Middle frontal gyrus (tissue), 1 donor: ENCODE measurements around the gene EPHB1.
"Not testable (repeated sequence)": the region's sequence is repeated elsewhere in the genome, so short reads cannot be mapped to it uniquely, and the experiment has no call there.

Experiments
- DNase-seq: peaks from one replicate; pipeline ENCODE4 v3.0.0-alpha.2; 2015; ENCODE audit warnings: low spot score; ENCODE audit errors: extremely low spot score

The EPHB1 gene

GRCh38 chr3:135197246-135197645, 402.2 kb downstream of the EPHB1 start:
- no peak for DNase-seq

- DNase-seq: no peak
Measured at GRCh38 chr3:135197856-135198255, 402.8 kb downstream of the EPHB1 start.

- no peak for DNase-seq
Measured at GRCh38 chr3:135199137-135199536, 404.1 kb downstream of the EPHB1 start.

GRCh38 chr3:135203026-135203425, 408.0 kb downstream of the EPHB1 start:
- DNase-seq: no peak

- no peak for DNase-seq
Measured at GRCh38 chr3:135213213-135213612, 418.2 kb downstream of the EPHB1 start.

- no peak for DNase-seq
Measured at GRCh38 chr3:135213822-135214221, 418.8 kb downstream of the EPHB1 start.

GRCh38 chr3:135214400-135214799, 419.3 kb downstream of the EPHB1 start:
- no peak for DNase-seq

- no peak for DNase-seq
Measured at GRCh38 chr3:135215516-135215915, 420.5 kb downstream of the EPHB1 start.

- DNase-seq: no peak
Measured at GRCh38 chr3:135216659-135217058, 421.6 kb downstream of the EPHB1 start.

GRCh38 chr3:135217730-135218129, 422.7 kb downstream of the EPHB1 start:
- DNase-seq: no peak

GRCh38 chr3:135218304-135218703, 423.2 kb downstream of the EPHB1 start:
- DNase-seq: no peak

GRCh38 chr3:135218782-135219181, 423.7 kb downstream of the EPHB1 start:
- no peak for DNase-seq

GRCh38 chr3:135224815-135225362, 429.8 kb downstream of the EPHB1 start:
- DNase-seq: no peak

- no peak for DNase-seq
Measured at GRCh38 chr3:135226057-135226456, 431.0 kb downstream of the EPHB1 start.

- no peak for DNase-seq
Measured at GRCh38 chr3:135228201-135228600, 433.1 kb downstream of the EPHB1 start.

- no peak for DNase-seq
Measured at GRCh38 chr3:135229018-135229495, 434.0 kb downstream of the EPHB1 start.

- no peak for DNase-seq
Measured at GRCh38 chr3:135231737-135232136, 436.7 kb downstream of the EPHB1 start.

- DNase-seq: no peak
Measured at GRCh38 chr3:135232226-135232625, 437.2 kb downstream of the EPHB1 start.

- not testable (repeated sequence) for DNase-seq
Measured at GRCh38 chr3:135233476-135233875, 438.4 kb downstream of the EPHB1 start.

- DNase-seq: no peak
Measured at GRCh38 chr3:135235541-135235940, 440.5 kb downstream of the EPHB1 start.

- no peak for DNase-seq
Measured at GRCh38 chr3:135237371-135238143, 442.5 kb downstream of the EPHB1 start.

- DNase-seq: no peak
Measured at GRCh38 chr3:135238236-135238830, 443.3 kb downstream of the EPHB1 start.
